CD8-positive, alpha-beta memory T cell (primary cell): ENCODE data around the gene STIP1. TPM values are rescaled to one million over a fixed set of nuclear protein-coding genes. Genes with fewer than 3 reads are reported as not detected.

ENCODE experiments used
- CTCF ChIA-PET: fragments of 350-600 bp; sonication (Branson Sonifier 250); formaldehyde crosslinking; loops from one replicate; lab custom pipeline; 2021; ENCODE audit warnings: antibody characterized with exemption; lab: Charles Lee
- POLR2A ChIA-PET: fragments of 350-600 bp; sonication (Branson Sonifier 250); formaldehyde crosslinking; loops from one replicate; lab custom pipeline; 2021; ENCODE audit warnings: antibody characterized with exemption; lab: Charles Lee
- DNase-seq, 5 donors: peaks; one replicate each; pipeline versions ENCODE4 v3.0.0 to v3.0.0-alpha.2; 2020 to 2022; ENCODE audit warnings: mixed read lengths in 1 of 5
- H3K27ac ChIP-seq: one replicate; pipeline ENCODE4 v1.7.0; 2013; ENCODE audit warnings: low read depth, mild to moderate bottlenecking, low read length, moderate library complexity
- H3K27me3 ChIP-seq: 2 replicates; pipeline ENCODE4 v1.7.0; 2013; ENCODE audit warnings: low read length, mild to moderate bottlenecking; ENCODE audit not compliant: insufficient read depth, poor library complexity, severe bottlenecking
- H3K36me3 ChIP-seq: 2 replicates; pipeline ENCODE4 v1.7.0; 2013; ENCODE audit warnings: mild to moderate bottlenecking, low read length, moderate library complexity; ENCODE audit not compliant: insufficient read depth
- H3K4me1 ChIP-seq: 2 replicates; pipeline ENCODE4 v1.7.0; 2013; ENCODE audit warnings: mild to moderate bottlenecking, low read length, moderate library complexity; ENCODE audit not compliant: insufficient read depth
- H3K4me3 ChIP-seq: 2 replicates; pipeline ENCODE4 v1.7.0; 2013; ENCODE audit warnings: mild to moderate bottlenecking, low read length
- H3K9me3 ChIP-seq: 2 replicates; pipeline ENCODE4 v1.7.0; 2013; ENCODE audit warnings: mild to moderate bottlenecking, low read length
- H3K27ac Mint-ChIP-seq, 8 donors: one replicate each; pipeline ENCODE4 v1.8.0; 2020 to 2021; ENCODE audit warnings: mixed read lengths in 8 of 8, mild to moderate bottlenecking in 6 of 8, inconsistent platforms in 3 of 8, moderate library complexity in 3 of 8
- H3K27me3 Mint-ChIP-seq, 2 donors: one replicate each; pipeline ENCODE4 v1.8.0; 2020 to 2021; ENCODE audit warnings: mixed read lengths in 2 of 2, mild to moderate bottlenecking in 1 of 2, moderate library complexity in 1 of 2
- H3K36me3 Mint-ChIP-seq, 3 donors: one replicate each; pipeline ENCODE4 v1.8.0; 2020 to 2021; ENCODE audit warnings: mixed read lengths in 3 of 3, inconsistent platforms in 1 of 3, mild to moderate bottlenecking in 1 of 3
- H3K4me1 Mint-ChIP-seq, 3 donors: one replicate each; pipeline ENCODE4 v1.8.0; 2020 to 2021; ENCODE audit warnings: mixed read lengths in 3 of 3, inconsistent platforms in 1 of 3, mild to moderate bottlenecking in 1 of 3
- H3K4me3 Mint-ChIP-seq, 7 donors: one replicate each; pipeline ENCODE4 v1.8.0; 2020 to 2021; ENCODE audit warnings: mixed read lengths in 7 of 7, mild to moderate bottlenecking in 6 of 7, moderate library complexity in 4 of 7, inconsistent platforms in 2 of 7
- H3K9me3 Mint-ChIP-seq, 5 donors: one replicate each; pipeline ENCODE4 v1.8.0; 2020 to 2022; ENCODE audit warnings: mixed read lengths in 5 of 5, mild to moderate bottlenecking in 3 of 5, moderate library complexity in 2 of 5, inconsistent platforms in 1 of 5
- polyA plus RNA-seq: library from polyadenylated mRNA; unstranded; fragments of 300-500 nt; fragmentation: Illumina TruSeq; gene quantifications from one replicate; pipeline ENCODE4 v1.2.3, GENCODE V29; 2021
- total RNA-seq, 2 experiments: library from RNA; stranded (reverse); gene quantifications; one replicate each; pipeline ENCODE4 v1.2.3, GENCODE V29; 2021

The STIP1 gene
- total and polyA plus RNA-seq, 3 experiments from 2014 or later, result 108 to 461 (median 457) TPM

GRCh38 chr11:64204464-64204989 lies 18.6 kb downstream of the STIP1 start:
- Mint-ChIP-seq H3K27me3 (no peaks in the 10 kb centered on the region), H3K4me1 (peaks cover 16 to 55% (median 31%) of the 10 kb centered on the region in 3 donors), H3K9me3 (no peaks in the 10 kb centered on the region), H3K36me3 (peaks cover 12 to 69% (median 17%) of the 10 kb centered on the region in 3 donors), H3K4me3 (peak overlapping the region; percentile 61 to 98 (median 84)), H3K27ac (peak overlapping the region; percentile 62 to 99 (median 95))
- Histone ChIP-seq H3K27ac (no peak overlapping the region), H3K36me3 (peaks cover 39% of the 10 kb centered on the region), H3K4me3 (no peak overlapping the region), H3K27me3 (no peaks in the 10 kb centered on the region), H3K9me3 (no peaks in the 10 kb centered on the region), H3K4me1 (peaks cover 39% of the 10 kb centered on the region)
- POLR2A ChIA-PET, result interaction anchor here (0.7 to 5.7 kb wide), 13 partner anchors 14 to 1530 kb away, joined by 3 to 69 read pairs (median 9); partner anchors contain the start of genes DNAJC4, ESRRA, FKBP2 and NUDT22
- CTCF ChIA-PET, result interaction anchor here (0.6 to 10.4 kb wide), 42 partner anchors 8 to 1686 kb away, joined by 3 to 281 read pairs (median 5); partner anchors contain the start of genes BAD, CATSPERZ, CCDC85B and CCDC88B
- peak; percentile 75 to 92 (median 79) for DNase-seq

- peak within 1 kb of the TSS; percentile 98 for H3K4me3 ChIP-seq
- H3K27me3 Mint-ChIP-seq, result no peaks in the 10 kb centered on the region
Measured at GRCh38 chr11:64206457-64207255, 20.7 kb downstream of the STIP1 start, which contains the start of gene FERMT3. TSS of gene FERMT3 (plus strand) at chr11:64206721. CDS start at chr11:64207365, 644 bp downstream.

GRCh38 chr11:64207256-64208085 lies 21.5 kb downstream of the STIP1 start:
- Histone ChIP-seq H3K36me3 (peaks cover 34% of the 10 kb centered on the region), H3K27me3 (no peaks in the 10 kb centered on the region), H3K9me3 (no peaks in the 10 kb centered on the region), H3K4me3 (peak overlapping the region; percentile 98), H3K27ac (peak overlapping the region; percentile 95), H3K4me1 (peaks cover 39% of the 10 kb centered on the region)
- ChIA-PET CTCF (interaction anchor here (0.8 to 10.4 kb wide), 17 partner anchors 15 to 124 kb away, joined by 3 to 281 read pairs (median 15); partner anchors contain the start of genes CATSPERZ, DNAJC4, ESRRA and FKBP2), POLR2A (interaction anchor here (0.6 to 5.7 kb wide), 16 partner anchors 10 to 132 kb away, joined by 3 to 69 read pairs (median 8); partner anchors contain the start of genes BAD, CCDC88B, ESRRA and FKBP2)
- Mint-ChIP-seq H3K4me1 (peaks cover 21 to 69% (median 37%) of the 10 kb centered on the region in 3 donors), H3K27ac (peak overlapping the region; percentile 86 to 98 (median 94)), H3K36me3 (peaks cover 5 to 67% (median 8%) of the 10 kb centered on the region in 3 donors), H3K9me3 (no peaks in the 10 kb centered on the region), H3K27me3 (no peaks in the 10 kb centered on the region), H3K4me3 (peak overlapping the region; percentile 87 to 97 (median 92))
- peak; percentile 59 to 88 (median 70) for DNase-seq

More at GRCh38 chr11:64206457-64207255, 20.7 kb downstream of the STIP1 start, which contains the start of gene FERMT3:
- H3K4me1 Mint-ChIP-seq, result peaks cover 16 to 62% (median 32%) of the 10 kb centered on the region in 3 donors
- H3K36me3 Mint-ChIP-seq, result peaks cover 9 to 66% (median 9%) of the 10 kb centered on the region in 3 donors
- Histone ChIP-seq H3K27me3 (no peaks in the 10 kb centered on the region), H3K27ac (peak within 1 kb of the TSS; percentile 95), H3K36me3 (peaks cover 33% of the 10 kb centered on the region), H3K4me1 (peaks cover 39% of the 10 kb centered on the region), H3K9me3 (no peaks in the 10 kb centered on the region)
- no peaks in the 10 kb centered on the region for H3K9me3 Mint-ChIP-seq
- POLR2A ChIA-PET, result interaction anchor here (0.6 to 5.7 kb wide), 19 partner anchors 10 to 655 kb away, joined by 3 to 69 read pairs (median 5); partner anchors contain the start of genes BAD, DNAJC4, ESRRA and FKBP2
- peak within 1 kb of the TSS; percentile 87 to 97 (median 92) for H3K4me3 Mint-ChIP-seq
- peak within 1 kb of the TSS; percentile 86 to 98 (median 94) for H3K27ac Mint-ChIP-seq
- CTCF ChIA-PET, result interaction anchor here (0.9 to 10.4 kb wide), 26 partner anchors 8 to 446 kb away, joined by 3 to 281 read pairs (median 8); partner anchors contain the start of genes BAD, CATSPERZ, CCDC88B and DNAJC4
- peak; percentile 56 to 81 (median 64) for DNase-seq

GRCh38 chr11:64208086-64208795 lies 22.3 kb downstream of the STIP1 start:
- peak in 1 of 5 donors; percentile 17 for DNase-seq
- POLR2A ChIA-PET, result interaction anchor here (0.6 to 5.7 kb wide), 11 partner anchors 12 to 132 kb away, joined by 3 to 69 read pairs (median 16); partner anchors contain the start of genes CCDC88B, FKBP2, NUDT22 and PPP1R14B
- Histone ChIP-seq H3K36me3 (peaks cover 28% of the 10 kb centered on the region), H3K4me1 (peaks cover 39% of the 10 kb centered on the region), H3K9me3 (no peaks in the 10 kb centered on the region), H3K4me3 (peak overlapping the region; percentile 98), H3K27me3 (no peaks in the 10 kb centered on the region), H3K27ac (peak overlapping the region; percentile 95)
- CTCF ChIA-PET, result interaction anchor here (0.8 to 10.4 kb wide), 12 partner anchors 14 to 123 kb away, joined by 3 to 281 read pairs (median 38); partner anchors contain the start of genes CATSPERZ, ESRRA, NUDT22 and PLCB3
- Mint-ChIP-seq H3K36me3 (peaks cover 5 to 62% (median 9%) of the 10 kb centered on the region in 3 donors), H3K27ac (peak overlapping the region; percentile 86 to 98 (median 94)), H3K4me1 (peaks cover 24 to 71% (median 39%) of the 10 kb centered on the region in 3 donors), H3K27me3 (no peaks in the 10 kb centered on the region), H3K9me3 (no peaks in the 10 kb centered on the region), H3K4me3 (peak overlapping the region; percentile 87 to 97 (median 92))

GRCh38 chr11:64208796-64209562 lies 23.0 kb downstream of the STIP1 start:
- Histone ChIP-seq H3K9me3 (no peaks in the 10 kb centered on the region), H3K4me3 (no peak overlapping the region), H3K27ac (peak overlapping the region; percentile 95), H3K4me1 (peaks cover 38% of the 10 kb centered on the region), H3K36me3 (peaks cover 20% of the 10 kb centered on the region), H3K27me3 (no peaks in the 10 kb centered on the region)
- ChIA-PET POLR2A (interaction anchor here (0.6 to 5.7 kb wide), 6 partner anchors 13 to 95 kb away, joined by 4 to 69 read pairs (median 34); partner anchors contain the start of genes NUDT22, STIP1 and TRPT1), CTCF (interaction anchor here (1.5 to 10.4 kb wide), 6 partner anchors 13 to 94 kb away, joined by 4 to 281 read pairs (median 63); partner anchors contain the start of genes CATSPERZ, ESRRA, NUDT22 and PLCB3)
- Mint-ChIP-seq H3K27me3 (no peaks in the 10 kb centered on the region), H3K4me1 (peaks cover 28 to 65% (median 36%) of the 10 kb centered on the region in 3 donors), H3K4me3 (peak overlapping the region; percentile 50 to 87 (median 70)), H3K36me3 (peaks cover 7 to 58% (median 9%) of the 10 kb centered on the region in 3 donors), H3K27ac (peak overlapping the region; percentile 66 to 98 (median 88)), H3K9me3 (no peaks in the 10 kb centered on the region)
- no peak for DNase-seq

- Histone ChIP-seq H3K36me3 (peaks cover 17% of the 10 kb centered on the region), H3K4me1 (peaks cover 32% of the 10 kb centered on the region), H3K4me3 (no peak overlapping the region), H3K9me3 (no peaks in the 10 kb centered on the region), H3K27ac (no peak overlapping the region), H3K27me3 (no peaks in the 10 kb centered on the region)
- DNase-seq, result no peak
- Mint-ChIP-seq H3K27me3 (no peaks in the 10 kb centered on the region), H3K9me3 (no peaks in the 10 kb centered on the region), H3K4me1 (peaks cover 24 to 59% (median 30%) of the 10 kb centered on the region in 3 donors), H3K4me3 (peak overlapping the region in 4 of 7 donors; percentile 8 to 68 (median 43)), H3K27ac (peak overlapping the region in 5 of 8 donors; percentile 36 to 97 (median 77)), H3K36me3 (peaks cover 4 to 56% (median 6%) of the 10 kb centered on the region in 3 donors)
- CTCF ChIA-PET, result interaction anchor here (6.4 to 10.4 kb wide), 4 partner anchors 13 to 93 kb away, joined by 62 to 281 read pairs (median 104); partner anchors contain the start of genes CATSPERZ, ESRRA, NUDT22 and PLCB3
- POLR2A ChIA-PET, result interaction anchor here (2.3 kb wide), 1 partner anchor 17 kb away, joined by 7 read pairs; the partner anchor contains the start of genes NUDT22 and TRPT1
Measured at GRCh38 chr11:64209563-64209843, 23.5 kb downstream of the STIP1 start.
